Stimulated activated CD4-positive, alpha-beta T cell treated with anti-CD3 and anti-CD28 coated beads, Interleukin-12 subunit alpha, Interleukin-12 subunit beta, amount 100 ng/mL, for 48 hours (primary cell): ENCODE data around the gene STAT5A.

ENCODE experiments used
- DNase-seq, 3 donors: peaks; one replicate each; pipeline ENCODE4 v3.0.0-alpha.2; 2020; ENCODE audit warnings: low read depth in 2 of 3, low spot score in 1 of 3

The STAT5A gene

GRCh38 chr17:42322382-42323267 lies 34.3 kb downstream of the STAT5A start:
- DNase-seq = peak; percentile 89 to 98 (median 91)

DNA sequence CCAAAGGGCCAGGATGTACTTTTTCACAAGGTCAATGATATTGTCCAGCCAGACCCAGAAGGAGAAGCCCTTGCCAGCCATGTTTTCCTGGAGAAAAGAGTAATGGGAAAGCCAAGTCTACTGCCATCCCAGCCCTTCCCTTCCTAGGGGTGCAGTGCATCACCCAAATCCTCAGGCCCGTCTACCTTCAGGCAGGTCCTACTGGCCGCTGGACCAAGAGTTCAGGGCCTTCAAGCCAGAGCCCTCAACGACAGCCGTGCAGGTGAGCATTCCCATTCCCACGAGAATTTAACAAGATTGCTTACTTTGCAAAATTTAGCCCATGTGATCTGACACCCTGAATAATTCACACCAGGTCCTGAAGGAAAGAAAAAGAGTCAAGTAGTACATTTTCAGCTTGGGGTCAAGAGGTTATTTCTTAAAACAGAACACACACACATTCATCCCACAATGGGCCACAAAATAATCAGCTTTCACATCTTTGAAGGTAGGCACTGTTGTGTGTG lies 35.0 kb downstream of the STAT5A start:
- DNase-seq = no peak

- no peak for DNase-seq
Observed at GRCh38 chr17:42325026-42325425, 36.7 kb downstream of the STAT5A start.

- no peak for DNase-seq
Observed at GRCh38 chr17:42329025-42329976, 41.0 kb downstream of the STAT5A start.

DNA sequence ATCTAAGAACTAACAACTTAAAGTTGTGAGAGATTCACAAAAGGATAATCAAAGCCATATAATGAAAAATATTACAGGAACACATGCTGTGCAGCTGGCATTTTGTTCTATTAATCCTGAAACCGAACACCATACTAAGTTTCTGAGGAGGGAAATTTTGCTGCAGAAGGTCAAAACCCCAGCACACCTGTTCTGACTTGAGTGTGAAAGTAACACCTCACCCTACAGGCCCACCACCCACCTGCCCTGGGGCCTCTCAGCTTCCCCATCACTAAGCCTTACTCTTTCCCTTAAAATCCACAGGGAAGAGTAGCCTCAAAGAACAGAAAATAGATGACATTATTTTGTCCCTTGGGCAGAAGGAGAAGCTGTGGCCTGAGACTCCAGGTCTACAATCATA lies 44.8 kb downstream of the STAT5A start:
- DNase-seq = no peak

GRCh38 chr17:42334677-42335076 lies 46.4 kb downstream of the STAT5A start:
- DNase-seq = no peak

DNA sequence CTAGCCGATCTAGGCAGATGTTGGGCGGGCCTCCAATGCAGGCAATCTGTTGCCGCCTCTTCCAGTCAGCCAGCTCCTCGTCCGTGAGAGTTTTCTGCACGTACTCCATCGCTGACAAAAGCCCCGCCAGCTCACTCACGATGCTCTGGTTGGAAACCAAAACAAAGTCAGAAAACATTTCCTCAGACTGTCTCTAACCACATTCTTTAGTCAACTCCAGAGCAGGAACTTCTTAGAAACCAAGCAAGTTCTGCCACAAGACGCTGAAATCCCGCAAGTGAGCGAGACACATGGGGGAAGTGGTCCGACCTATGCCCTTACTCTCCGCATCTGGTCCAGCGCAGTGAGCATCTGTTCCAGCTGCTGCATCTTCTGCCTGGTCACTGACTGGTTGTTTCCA lies 49.1 kb downstream of the STAT5A start:
- peak; percentile 72 to 77 (median 72) for DNase-seq

DNA sequence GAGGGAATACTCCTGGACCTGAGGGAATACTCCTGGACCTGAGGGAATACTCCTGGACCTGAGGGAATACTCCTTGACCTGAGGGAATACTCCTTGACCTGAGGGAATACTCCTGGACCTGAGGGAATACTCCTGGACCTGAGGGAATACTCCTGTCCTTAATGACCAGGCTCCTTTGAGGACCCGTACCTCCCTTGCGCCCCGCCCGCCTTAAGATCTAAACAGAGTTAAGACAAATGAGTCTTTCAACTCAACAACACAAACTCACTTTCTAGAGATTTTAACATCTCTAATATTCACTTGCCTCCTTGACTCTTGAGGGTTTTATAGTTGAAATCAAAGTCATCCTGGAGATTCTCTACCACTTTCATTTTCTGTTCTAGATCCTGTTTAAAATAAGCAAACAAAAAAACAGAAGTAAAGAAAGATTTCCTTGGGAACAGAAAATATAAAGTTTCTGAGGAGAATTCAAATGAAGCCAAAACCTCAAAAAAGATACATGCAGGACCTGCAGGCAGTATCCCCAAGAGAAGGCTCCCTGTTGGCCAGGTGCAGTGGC lies 50.2 kb downstream of the STAT5A start:
- no peak for DNase-seq

- no peak for DNase-seq
Observed at GRCh38 chr17:42339221-42339620, 50.9 kb downstream of the STAT5A start.

GRCh38 chr17:42340691-42341127 lies 52.4 kb downstream of the STAT5A start:
- DNase-seq = peak in 2 of 3 donors; percentile 14 to 26

DNA sequence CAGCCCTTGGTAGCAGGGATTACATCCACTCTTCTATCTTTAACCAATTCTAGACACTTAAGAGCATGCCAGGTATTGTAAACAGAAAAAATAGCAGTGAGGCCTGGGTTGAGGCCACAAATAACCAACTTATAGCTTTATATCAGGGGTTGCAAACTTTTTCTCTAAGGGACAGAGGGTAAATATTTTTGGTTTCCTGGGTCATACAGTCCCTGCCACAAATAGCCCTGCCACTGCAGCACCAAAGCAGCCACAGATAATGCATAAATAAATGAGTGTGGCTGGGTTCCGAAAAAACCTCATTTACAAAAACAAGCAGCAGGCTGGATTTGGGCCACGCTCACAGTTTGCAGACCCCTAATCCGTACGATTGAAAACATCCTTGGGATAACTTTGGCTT lies 53.3 kb downstream of the STAT5A start:
- no peak for DNase-seq

DNA sequence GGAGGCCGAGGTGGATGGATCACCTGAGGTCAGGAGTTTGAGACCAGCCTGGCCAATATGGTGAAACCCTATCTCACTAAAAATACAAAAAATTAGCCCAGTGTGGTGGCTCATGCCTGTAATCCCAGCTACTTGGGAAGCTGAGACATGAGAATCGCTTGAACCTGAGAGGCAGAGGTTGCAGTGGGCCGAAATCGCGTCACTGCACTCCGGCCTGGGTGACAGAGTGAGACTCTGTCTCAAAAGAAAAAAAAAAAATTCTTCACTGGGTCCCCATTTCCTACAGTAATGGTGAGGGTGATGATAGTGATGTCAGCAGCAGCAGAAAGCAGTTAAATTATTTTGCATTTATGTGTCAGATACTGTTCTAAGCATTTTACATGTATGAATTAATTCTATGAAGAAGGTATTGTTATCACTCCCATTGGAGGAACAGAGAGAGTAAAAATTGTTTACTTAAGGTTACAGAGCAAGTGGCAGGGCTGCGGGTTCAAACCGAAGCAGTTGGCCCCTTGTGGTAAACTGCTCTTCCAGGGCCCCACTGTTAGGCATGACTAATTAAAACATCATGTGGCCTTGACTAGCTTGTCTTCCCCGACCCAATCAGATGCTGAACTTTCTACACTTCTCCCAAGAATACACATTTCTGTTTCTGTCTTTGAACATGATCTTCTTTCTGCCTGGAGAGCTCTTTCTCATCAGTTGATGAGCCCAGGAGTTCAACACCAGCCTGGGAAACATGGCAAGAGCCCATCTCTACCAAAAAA lies 54.1 kb downstream of the STAT5A start:
- DNase-seq = peak in 1 of 3 donors; percentile 33

GRCh38 chr17:42345396-42346073 lies 57.2 kb downstream of the STAT5A start:
- no peak for DNase-seq

- no peak for DNase-seq
Observed at GRCh38 chr17:42346481-42346880, 58.2 kb downstream of the STAT5A start.

DNA sequence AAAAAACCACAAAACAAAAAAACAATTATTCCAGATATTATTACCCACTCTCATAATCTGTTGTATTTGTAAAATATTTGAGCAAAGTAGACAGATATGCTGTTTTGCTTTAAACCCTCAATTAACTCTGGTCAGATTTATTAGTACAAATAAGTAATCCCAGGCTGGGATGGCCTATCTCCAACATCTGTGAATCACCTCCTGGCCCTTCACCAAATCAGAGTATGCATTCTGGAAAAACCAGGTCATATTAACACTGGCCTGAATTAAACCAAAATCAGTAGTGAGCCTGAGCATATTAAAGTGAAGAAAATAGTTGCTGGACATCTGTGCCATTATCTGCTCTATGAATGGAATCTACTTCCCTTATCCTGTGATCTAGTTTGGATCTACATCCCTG lies 58.9 kb downstream of the STAT5A start:
- DNase-seq = no peak

GRCh38 chr17:42347606-42348005 lies 59.3 kb downstream of the STAT5A start:
- no peak for DNase-seq

GRCh38 chr17:42348104-42348503 lies 59.8 kb downstream of the STAT5A start:
- DNase-seq = no peak

- no peak for DNase-seq
Observed at GRCh38 chr17:42354956-42355843, 66.9 kb downstream of the STAT5A start.

- DNase-seq = no peak
Observed at GRCh38 chr17:42358434-42358833, 70.1 kb downstream of the STAT5A start.
